Measurements from ENCODE around the gene ZNF761.
"Not testable (repeated sequence)": the region's sequence is repeated elsewhere in the genome, so short reads cannot be mapped to it uniquely, and the experiment has no call there.

ZNF761 gene

GRCh38 chr19:53492153-53492552 is 60.4 kb downstream of the ZNF761 start:
- H3K27ac ChIP-seq (ENCODE audit: low read depth, low read length), result no peak overlapping the region
- no peaks in the 10 kb centered on the region for H4K20me1 ChIP-seq (ENCODE audit: control insufficient read depth, insufficient read depth, low read depth, low read length)
- no peaks in the 10 kb centered on the region for H3K79me2 ChIP-seq (ENCODE audit: control insufficient read depth, low read length)
- no peaks in the 10 kb centered on the region for H3K27me3 ChIP-seq (ENCODE audit: control insufficient read depth, low read length)
- H3K4me3 ChIP-seq (ENCODE audit: low read length), result no peak overlapping the region
- H3K36me3 ChIP-seq (ENCODE audit: control insufficient read depth, low read length), result peaks cover 40% of the 10 kb centered on the region
- no peak overlapping the region for H3K4me2 ChIP-seq (ENCODE audit: low read length)
- no peaks in the 10 kb centered on the region for H3K9me2 ChIP-seq (replicated peaks; ENCODE audit: control insufficient read depth, low read length)
- no peaks in the 10 kb centered on the region for H3K4me1 ChIP-seq (ENCODE audit: control insufficient read depth, low read length)
- peaks cover 22% of the 10 kb centered on the region for H3K9me3 ChIP-seq (ENCODE audit: control insufficient read depth, insufficient read depth, low read length)
- TF ChIP-seq EZH2phosphoT487 (IDR thresholded peaks at IDR 0.05; ENCODE audit: borderline replicate concordance, low read length), result no peak
- TF ChIP-seq, protein P1, sequence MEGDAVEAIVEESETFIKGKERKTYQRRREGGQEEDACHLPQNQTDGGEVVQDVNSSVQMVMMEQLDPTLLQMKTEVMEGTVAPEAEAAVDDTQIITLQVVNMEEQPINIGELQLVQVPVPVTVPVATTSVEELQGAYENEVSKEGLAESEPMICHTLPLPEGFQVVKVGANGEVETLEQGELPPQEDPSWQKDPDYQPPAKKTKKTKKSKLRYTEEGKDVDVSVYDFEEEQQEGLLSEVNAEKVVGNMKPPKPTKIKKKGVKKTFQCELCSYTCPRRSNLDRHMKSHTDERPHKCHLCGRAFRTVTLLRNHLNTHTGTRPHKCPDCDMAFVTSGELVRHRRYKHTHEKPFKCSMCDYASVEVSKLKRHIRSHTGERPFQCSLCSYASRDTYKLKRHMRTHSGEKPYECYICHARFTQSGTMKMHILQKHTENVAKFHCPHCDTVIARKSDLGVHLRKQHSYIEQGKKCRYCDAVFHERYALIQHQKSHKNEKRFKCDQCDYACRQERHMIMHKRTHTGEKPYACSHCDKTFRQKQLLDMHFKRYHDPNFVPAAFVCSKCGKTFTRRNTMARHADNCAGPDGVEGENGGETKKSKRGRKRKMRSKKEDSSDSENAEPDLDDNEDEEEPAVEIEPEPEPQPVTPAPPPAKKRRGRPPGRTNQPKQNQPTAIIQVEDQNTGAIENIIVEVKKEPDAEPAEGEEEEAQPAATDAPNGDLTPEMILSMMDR (IDR thresholded peaks at IDR 0.05; ENCODE audit: low read depth, low read length, poor library complexity, severe bottlenecking), result no peak
- no peaks in the 10 kb centered on the region for H3F3A ChIP-seq (ENCODE audit: control insufficient read depth, insufficient read depth)

GRCh38 chr19:53497311-53498023 is 65.7 kb downstream of the ZNF761 start:
- H3K27me3 ChIP-seq (ENCODE audit: control insufficient read depth, low read length); H3K79me2 ChIP-seq (ENCODE audit: control insufficient read depth, low read length); H4K20me1 ChIP-seq (ENCODE audit: control insufficient read depth, insufficient read depth, low read depth, low read length); H3F3A ChIP-seq (ENCODE audit: control insufficient read depth, insufficient read depth); H3K4me3 ChIP-seq (ENCODE audit: low read length); H3K36me3 ChIP-seq (ENCODE audit: control insufficient read depth, low read length); H3K4me2 ChIP-seq (ENCODE audit: low read length); H3K27ac ChIP-seq (ENCODE audit: low read depth, low read length); H3K9me2 ChIP-seq (replicated peaks; ENCODE audit: control insufficient read depth, low read length); H3K9me3 ChIP-seq (ENCODE audit: control insufficient read depth, insufficient read depth, low read length); H3K4me1 ChIP-seq (ENCODE audit: control insufficient read depth, low read length): not testable (repeated sequence)

GRCh38 chr19:53498024-53498395 is 66.2 kb downstream of the ZNF761 start:
- not testable (repeated sequence) for H3K36me3 ChIP-seq (ENCODE audit: control insufficient read depth, low read length); H3K9me3 ChIP-seq (ENCODE audit: control insufficient read depth, insufficient read depth, low read length); H3K4me3 ChIP-seq (ENCODE audit: low read length); H3K27me3 ChIP-seq (ENCODE audit: control insufficient read depth, low read length); H3K9me2 ChIP-seq (replicated peaks; ENCODE audit: control insufficient read depth, low read length); H3F3A ChIP-seq (ENCODE audit: control insufficient read depth, insufficient read depth); H3K79me2 ChIP-seq (ENCODE audit: control insufficient read depth, low read length); H4K20me1 ChIP-seq (ENCODE audit: control insufficient read depth, insufficient read depth, low read depth, low read length); H3K4me1 ChIP-seq (ENCODE audit: control insufficient read depth, low read length); H3K27ac ChIP-seq (ENCODE audit: low read depth, low read length); H3K4me2 ChIP-seq (ENCODE audit: low read length)

DNA sequence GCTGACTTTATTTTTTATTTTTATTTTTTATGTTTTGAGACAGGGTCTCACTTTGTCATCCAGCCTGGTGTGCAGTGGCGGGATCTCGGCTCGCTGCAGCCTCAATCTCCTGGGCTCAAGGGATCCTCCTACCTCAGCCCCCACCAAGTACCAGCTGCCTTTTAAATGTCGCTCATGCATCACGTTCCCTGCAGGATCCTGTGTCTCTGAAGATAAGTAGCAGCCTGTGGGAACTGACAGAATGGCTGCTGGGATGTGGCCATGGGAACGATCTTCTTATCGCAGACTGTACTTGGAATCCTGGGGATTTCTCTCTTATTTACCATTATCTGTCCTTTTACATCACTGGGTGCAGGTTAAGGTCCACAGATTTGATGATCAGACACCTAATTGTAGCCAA is 71.4 kb downstream of the ZNF761 start:
- not testable (repeated sequence) for H3K27me3 ChIP-seq (ENCODE audit: control insufficient read depth, low read length); H3K4me2 ChIP-seq (ENCODE audit: low read length); H3K4me3 ChIP-seq (ENCODE audit: low read length)

DNA sequence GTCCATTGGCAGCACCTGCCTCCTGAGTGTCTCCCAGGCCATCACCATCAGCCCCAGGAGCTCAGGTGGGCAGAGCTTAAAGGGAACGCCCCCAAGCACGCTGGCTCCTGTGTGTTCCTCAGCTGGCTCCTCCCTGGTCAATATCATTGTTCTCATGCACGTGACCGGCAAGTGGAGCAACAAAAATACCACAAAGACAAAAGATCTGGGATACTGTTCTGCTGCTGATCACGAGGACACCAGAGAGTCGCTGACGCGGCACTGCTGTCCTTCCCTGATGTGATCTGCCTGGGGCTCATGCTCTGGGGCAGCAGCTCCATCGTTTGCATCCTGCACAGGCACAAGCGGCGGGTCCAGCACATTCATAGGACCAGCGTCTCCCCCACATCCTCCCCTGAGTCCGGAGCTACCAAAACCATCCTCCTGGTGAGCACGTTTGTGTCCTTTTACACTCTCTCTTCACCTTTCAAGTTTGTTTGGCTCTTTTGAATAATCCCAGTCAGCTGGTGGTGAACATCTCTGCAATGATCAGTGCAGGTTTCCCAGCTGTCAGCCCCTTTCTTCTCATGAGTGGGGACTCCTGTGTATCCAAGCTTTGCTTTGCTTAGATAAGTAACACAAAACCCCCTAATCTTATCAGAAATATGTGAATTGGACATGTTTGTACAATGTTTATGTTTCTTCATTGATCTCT is 72.0 kb downstream of the ZNF761 start:
- not testable (repeated sequence) for H3K27ac ChIP-seq (ENCODE audit: low read depth, low read length); H3K4me2 ChIP-seq (ENCODE audit: low read length); H3K36me3 ChIP-seq (ENCODE audit: control insufficient read depth, low read length); H3K4me1 ChIP-seq (ENCODE audit: control insufficient read depth, low read length); H3F3A ChIP-seq (ENCODE audit: control insufficient read depth, insufficient read depth); H4K20me1 ChIP-seq (ENCODE audit: control insufficient read depth, insufficient read depth, low read depth, low read length); H3K79me2 ChIP-seq (ENCODE audit: control insufficient read depth, low read length); H3K9me2 ChIP-seq (replicated peaks; ENCODE audit: control insufficient read depth, low read length); H3K9me3 ChIP-seq (ENCODE audit: control insufficient read depth, insufficient read depth, low read length); H3K4me3 ChIP-seq (ENCODE audit: low read length); H3K27me3 ChIP-seq (ENCODE audit: control insufficient read depth, low read length)

More for the DNA sequence above, 71.4 kb downstream of the ZNF761 start:
- not testable (repeated sequence) for H3K36me3 ChIP-seq (ENCODE audit: control insufficient read depth, low read length); H4K20me1 ChIP-seq (ENCODE audit: control insufficient read depth, insufficient read depth, low read depth, low read length); H3F3A ChIP-seq (ENCODE audit: control insufficient read depth, insufficient read depth); H3K9me3 ChIP-seq (ENCODE audit: control insufficient read depth, insufficient read depth, low read length); H3K9me2 ChIP-seq (replicated peaks; ENCODE audit: control insufficient read depth, low read length); H3K27ac ChIP-seq (ENCODE audit: low read depth, low read length); H3K79me2 ChIP-seq (ENCODE audit: control insufficient read depth, low read length); H3K4me1 ChIP-seq (ENCODE audit: control insufficient read depth, low read length)

- not testable (repeated sequence) for H3K4me3 ChIP-seq (ENCODE audit: low read length); H3K79me2 ChIP-seq (ENCODE audit: control insufficient read depth, low read length); H3K27ac ChIP-seq (ENCODE audit: low read depth, low read length); H4K20me1 ChIP-seq (ENCODE audit: control insufficient read depth, insufficient read depth, low read depth, low read length); H3F3A ChIP-seq (ENCODE audit: control insufficient read depth, insufficient read depth); H3K4me2 ChIP-seq (ENCODE audit: low read length); H3K9me2 ChIP-seq (replicated peaks; ENCODE audit: control insufficient read depth, low read length); H3K9me3 ChIP-seq (ENCODE audit: control insufficient read depth, insufficient read depth, low read length); H3K27me3 ChIP-seq (ENCODE audit: control insufficient read depth, low read length); H3K36me3 ChIP-seq (ENCODE audit: control insufficient read depth, low read length); H3K4me1 ChIP-seq (ENCODE audit: control insufficient read depth, low read length)
These were observed 72.5 kb downstream of the ZNF761 start for GRCh38 chr19:53504365-53504703.
